AML-193 (cell line): Measurements from ENCODE around the gene CCDC89.

Experiments used
- DNase-seq, 2 experiments: peaks; one replicate each; lab custom pipeline; 2025; lab: John Stamatoyannopoulos, UW

CCDC89 gene

GRCh38 chr11:85685820-85686459, at the start of gene CCDC89:
Gene CCDC89, minus strand, starts transcription at chr11:85686195. Its CDS starts 65 bp downstream, at chr11:85686130.
- DNase-seq = no peak

DNA sequence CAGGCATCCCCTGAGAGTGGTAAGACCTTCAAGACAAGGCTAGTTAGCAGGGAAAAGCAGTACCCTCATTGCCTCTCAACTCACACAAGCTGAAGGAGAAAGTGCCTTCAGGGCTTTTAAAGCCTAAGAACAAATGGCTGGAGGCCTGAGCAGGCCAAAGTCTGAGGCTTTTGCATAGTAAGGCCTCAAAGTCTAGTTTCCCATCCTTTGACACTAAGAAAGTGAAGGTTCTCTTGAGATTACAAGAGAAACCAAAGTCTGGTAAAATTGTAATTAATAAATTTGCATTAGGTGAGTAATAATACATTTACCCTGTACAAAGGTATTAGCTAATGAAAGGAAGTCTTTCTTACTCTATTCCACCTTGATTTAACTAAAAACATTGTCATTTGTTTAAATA, 47.0 kb upstream of the CCDC89 start:
- no peak for DNase-seq

- no peak for DNase-seq
Measured at GRCh38 chr11:85726381-85726780, 40.4 kb upstream of the CCDC89 start.

- no peak for DNase-seq
Measured at GRCh38 chr11:85725510-85726258, 39.7 kb upstream of the CCDC89 start.

- DNase-seq = peak in 1 of 2 experiments; percentile 28
Measured at GRCh38 chr11:85724748-85725465, 38.9 kb upstream of the CCDC89 start.

GRCh38 chr11:85723088-85723487, 37.1 kb upstream of the CCDC89 start:
- DNase-seq = no peak

DNA sequence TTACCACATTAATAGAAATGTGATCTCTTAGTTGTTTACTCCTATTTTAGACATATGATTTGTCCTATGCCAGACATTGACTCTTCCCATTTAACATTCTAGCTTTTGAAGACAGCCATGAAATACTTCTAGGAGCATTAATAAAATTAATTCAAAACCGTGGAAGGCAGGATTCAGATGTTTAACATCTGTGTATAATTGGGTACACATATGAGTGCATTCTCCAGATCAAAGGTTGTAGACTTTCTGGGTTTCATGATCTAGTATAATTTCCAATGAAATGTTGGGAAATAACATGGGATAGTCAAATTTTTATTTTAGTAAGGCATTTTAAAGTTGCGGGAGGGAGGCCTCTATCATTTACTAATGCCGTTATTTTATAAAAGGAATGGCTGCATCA, 35.2 kb upstream of the CCDC89 start:
- DNase-seq = no peak

DNA sequence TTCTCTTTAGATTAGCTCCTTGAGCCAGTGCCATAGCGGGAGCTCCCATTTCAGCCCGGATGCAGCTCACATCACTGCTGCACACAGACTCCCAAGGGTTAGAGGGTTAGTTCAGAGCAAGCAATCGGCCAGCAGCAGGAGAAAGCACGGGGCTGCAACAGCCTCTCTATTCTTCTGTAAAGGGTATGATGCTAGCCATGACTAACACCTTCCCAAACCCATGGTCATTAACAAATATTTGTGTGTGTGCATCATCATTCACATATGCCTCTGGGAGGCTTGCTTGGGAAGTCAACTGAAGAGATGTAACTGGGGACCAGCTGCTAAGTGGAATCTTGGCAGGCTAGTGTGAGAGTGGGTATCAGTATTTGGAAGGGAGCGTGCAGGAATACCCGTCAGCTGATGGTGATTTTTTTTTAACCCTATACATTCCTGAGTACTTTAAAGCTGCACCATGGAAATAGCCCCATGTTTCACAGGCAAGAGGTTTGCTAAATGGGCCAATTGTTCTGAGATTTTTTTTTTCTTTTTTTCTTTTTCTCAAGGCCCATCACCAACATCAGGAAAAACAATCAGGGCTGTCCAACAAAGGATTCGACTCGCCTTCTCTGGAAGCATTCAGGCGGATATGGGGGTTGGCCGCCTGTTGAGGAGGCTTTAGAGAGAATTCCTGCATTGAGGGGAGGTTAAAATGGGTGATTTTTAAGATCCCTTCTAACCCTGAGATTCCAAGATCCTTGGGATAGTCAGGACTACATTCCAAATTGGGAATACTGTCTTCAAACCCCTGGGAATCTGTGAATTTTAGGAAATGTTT, 33.2 kb upstream of the CCDC89 start:
- no peak for DNase-seq

- no peak for DNase-seq
Measured at GRCh38 chr11:85718126-85718943, 32.3 kb upstream of the CCDC89 start.

DNA sequence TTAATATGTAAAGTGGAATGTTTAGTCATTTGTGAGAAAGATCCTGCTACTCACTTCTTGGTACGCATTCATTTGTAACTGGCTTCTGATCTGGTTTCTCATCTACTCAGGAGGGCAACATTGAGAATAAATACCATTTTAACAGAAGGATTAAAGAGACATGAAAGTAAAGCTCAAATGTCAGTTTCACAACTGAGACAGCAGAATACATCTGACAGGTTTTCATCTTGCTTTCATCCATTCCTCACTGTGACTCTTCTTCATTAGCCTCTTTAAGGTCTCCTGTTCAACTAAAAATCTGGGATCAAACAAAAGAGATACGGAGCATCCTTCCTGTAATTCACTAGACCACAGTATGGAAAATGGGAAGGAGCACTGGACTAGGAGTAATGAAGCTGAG, 31.4 kb upstream of the CCDC89 start:
- DNase-seq = no peak

DNA sequence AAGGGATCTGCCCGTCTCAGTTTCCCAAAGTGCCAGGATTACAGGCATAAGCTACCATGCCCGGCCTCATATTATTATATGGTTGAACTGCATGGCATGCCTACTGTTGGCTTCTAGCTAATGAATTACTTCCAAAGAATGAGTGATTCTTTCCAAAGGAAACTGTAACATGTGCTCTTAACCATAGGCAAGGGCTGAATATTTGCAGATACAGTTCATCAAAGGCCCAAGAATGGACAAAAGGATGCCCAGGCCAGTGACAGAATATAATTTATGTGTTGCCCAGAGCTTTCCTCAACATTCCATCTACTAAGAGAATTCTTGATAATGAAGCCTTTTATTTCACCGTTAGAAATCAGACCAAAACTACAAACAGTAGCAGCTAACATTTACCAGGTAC, 27.0 kb upstream of the CCDC89 start:
- DNase-seq = no peak

DNA sequence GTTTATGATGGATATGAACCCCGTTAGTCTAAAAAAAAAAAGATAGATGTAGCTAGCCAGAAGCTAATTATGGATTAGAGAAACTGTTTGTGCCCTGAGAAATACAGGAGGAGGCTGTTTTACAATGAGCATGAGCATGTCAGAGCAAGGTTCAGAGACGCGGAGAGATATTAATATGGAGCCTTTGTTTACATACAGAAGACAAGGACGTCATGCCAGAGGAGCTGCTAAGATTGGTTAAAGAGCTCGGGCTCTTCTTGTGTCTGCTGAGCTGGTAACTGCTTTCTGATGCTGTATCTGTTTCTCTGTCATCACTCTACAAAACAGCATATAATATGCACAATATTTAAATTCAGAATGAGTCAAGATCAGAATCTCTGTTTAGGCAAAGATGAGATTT, 24.9 kb upstream of the CCDC89 start:
- no peak for DNase-seq

DNA sequence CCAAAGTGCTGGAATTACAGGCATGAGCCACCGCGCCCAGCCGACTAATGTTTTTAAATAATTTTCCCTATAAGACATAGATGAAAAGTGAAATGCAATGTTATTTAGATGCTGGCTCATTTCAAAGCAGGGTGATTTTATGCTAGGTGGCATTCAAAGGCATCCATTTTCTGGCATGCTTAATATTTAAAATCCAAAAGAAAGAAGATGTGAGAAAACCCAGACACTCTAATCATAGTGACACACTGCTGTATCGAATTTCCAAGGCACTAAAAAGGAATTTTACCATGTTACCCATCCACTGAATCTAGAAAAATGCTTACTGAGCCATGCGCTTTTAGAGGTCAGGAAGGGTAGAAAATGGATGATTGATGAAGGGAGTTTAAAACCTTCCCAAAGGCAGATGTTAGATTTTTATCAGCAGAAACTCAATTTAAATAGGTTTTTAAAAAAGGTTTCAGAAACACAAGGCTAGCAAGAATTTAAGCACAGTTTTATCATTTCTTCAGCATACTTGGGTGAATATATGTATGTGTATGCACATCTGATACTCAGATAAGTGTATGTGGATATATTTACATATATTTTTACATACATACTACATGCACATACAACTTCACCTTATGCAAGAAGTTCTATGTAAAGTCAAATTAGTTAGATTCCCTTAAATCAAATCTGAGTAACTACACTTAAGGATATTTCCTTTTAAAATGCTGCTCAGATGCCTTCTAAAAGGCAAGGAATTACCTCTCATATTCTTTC, 24.1 kb upstream of the CCDC89 start:
- DNase-seq = no peak

DNA sequence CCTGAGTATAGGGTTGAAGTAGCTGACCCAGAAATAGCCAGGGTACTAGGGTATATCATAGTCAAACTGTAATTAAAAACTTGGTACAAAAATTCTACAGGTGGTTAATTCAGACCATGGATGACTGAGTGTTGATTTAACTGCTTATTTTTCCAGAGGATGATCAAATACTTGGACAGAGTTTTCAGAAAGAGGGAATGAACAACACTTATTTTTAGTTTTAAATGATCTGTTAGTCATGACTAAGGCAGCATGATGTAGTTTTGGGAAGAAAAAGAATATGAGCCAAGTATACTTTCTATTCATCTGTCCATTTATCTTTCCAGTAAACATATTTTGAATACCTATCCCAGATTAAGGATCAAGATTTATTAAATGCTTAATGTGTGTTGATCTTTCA, 19.8 kb upstream of the CCDC89 start:
- DNase-seq = no peak

- DNase-seq = no peak
Measured at GRCh38 chr11:85704967-85705366, 19.0 kb upstream of the CCDC89 start.

DNA sequence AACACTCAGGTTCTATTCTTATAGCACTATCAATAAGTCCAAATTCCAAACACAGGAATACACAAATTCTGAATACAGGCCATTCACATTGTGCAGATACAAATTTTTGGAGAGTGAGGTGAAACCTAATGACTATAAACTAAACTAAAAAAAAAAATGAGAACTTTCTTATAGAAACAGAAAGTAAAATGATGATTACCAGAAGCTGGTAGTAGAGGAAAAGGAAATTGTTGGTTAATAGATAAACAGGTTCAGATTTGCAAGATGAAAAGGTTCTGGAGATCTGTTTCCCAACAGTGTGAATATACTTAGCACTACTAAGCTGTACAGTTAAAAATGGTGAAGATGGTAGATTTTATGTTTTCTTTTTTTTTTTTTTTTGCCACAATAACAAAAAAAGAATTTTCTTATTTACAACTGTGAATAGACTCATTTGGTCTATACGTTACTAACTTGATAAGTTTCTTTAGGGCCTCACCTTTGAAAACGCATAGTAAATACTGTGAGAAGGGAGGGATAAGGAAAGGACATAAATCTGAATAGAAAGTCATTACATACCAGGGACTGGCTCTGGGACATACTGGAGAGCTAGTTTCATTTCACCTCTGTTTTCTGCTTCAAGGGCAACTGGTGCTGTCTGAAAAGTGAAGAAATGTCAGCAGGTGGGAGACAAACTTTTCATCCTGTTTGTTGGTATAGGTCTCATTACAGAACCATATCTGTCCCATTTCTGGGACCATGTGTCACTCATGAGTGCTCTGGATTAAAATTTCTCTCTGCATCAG, 14.2 kb upstream of the CCDC89 start:
- no peak for DNase-seq

DNA sequence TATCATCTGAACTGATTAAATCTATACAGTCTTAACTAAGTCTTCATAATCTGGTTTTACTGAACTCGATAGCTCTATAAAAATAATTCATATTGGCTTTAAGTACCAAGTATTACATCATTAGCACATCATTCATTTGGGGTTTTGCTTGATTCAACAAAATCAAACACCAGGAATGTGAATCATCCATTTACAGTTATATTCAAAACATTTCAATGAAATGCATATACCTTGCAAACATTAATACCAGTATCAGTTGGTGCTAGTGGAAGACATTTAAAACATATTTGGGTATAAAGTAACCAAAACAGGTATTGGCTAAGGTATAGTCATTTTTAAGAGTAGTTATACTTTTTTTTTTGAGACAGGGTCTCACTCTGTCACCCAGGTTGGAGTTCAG, 12.2 kb upstream of the CCDC89 start:
- no peak for DNase-seq

DNA sequence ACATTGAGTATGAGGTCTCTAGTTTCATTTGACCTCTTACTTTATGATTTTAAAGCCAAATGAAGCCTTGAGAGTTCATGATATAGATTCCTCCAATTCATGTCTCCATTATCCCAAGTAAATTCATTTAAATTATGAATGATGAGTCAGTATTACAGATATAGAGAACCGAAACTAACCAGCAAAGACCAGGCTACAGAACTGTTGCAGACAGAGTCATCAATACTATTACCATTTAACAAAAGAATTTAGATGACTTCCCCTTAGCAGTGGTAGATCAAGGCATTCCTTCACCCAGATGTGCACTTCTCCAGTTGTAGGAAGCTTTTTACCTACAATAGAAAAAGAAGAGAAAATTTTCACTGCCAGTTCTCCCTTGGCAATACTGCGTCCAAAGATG, 11.8 kb upstream of the CCDC89 start:
- DNase-seq = no peak

- DNase-seq = no peak
Measured at GRCh38 chr11:85695546-85695945, 9.6 kb upstream of the CCDC89 start.
